ENCODE measurements around the gene PRPF38A. TPM values are rescaled to one million over a fixed set of nuclear protein-coding genes. Genes with fewer than 3 reads are reported as not detected.
A peak's percentile ranks its signal among the peaks of the same experiment; 100 is the strongest.

Gene PRPF38A
- total and polyA plus RNA-seq, 2 of the 4 experiments (the other 2 are of a cell fraction), result 19.0 to 23.5 TPM

- peak overlapping the region; percentile 96 for H3K9ac ChIP-seq (ENCODE audit: low read depth, low read length)
- dilution Hi-C loops (cut with HindIII; ENCODE audit: low sequenced_read_pairs, unreplicated experiment) (no loop called here), in situ Hi-C loops (cut with MboI; ENCODE audit: low sequenced_read_pairs) (loop anchor here (10.0 kb wide), 1 partner anchor 280 kb away; no protein-coding TSS in a partner anchor), intact Hi-C loops (cut with micrococcal nuclease) (loop anchor here (1.0 kb wide), 1 partner anchor 281 kb away; no protein-coding TSS in a partner anchor)
- peak overlapping the region; percentile 72 for H2AK5ac ChIP-seq (ENCODE audit: low read depth, low read length)
- H2AK9ac ChIP-seq (replicated peaks; ENCODE audit: low read depth, low read length, poor library complexity), result peak overlapping the region; percentile 77
- H4K20me1 ChIP-seq (ENCODE audit: insufficient read depth, low read length), result no peaks in the 10 kb centered on the region
- no peak overlapping the region for H2BK20ac ChIP-seq (ENCODE audit: low read depth, low read length)
- 0% methylated on average over 5 of the region's 8 CpGs; no CpG with 5 or more reads in 1 of the 2 experiments for WGBS, 2 experiments (ENCODE audit: extremely low coverage in 2 of 2, insufficient read length in 1 of 2)
- no TSS peak for BruUV-seq (replicated peaks)
- H2BK120ac ChIP-seq (ENCODE audit: low read depth, low read length), result no peak overlapping the region
- H2BK5ac ChIP-seq (ENCODE audit: low read depth, low read length, poor library complexity, severe bottlenecking), result peak overlapping the region; percentile 93
- peak overlapping the region; percentile 96 for H4K5ac ChIP-seq (ENCODE audit: low read depth, low read length)
- H4K91ac ChIP-seq (ENCODE audit: insufficient read depth, low read depth, low read length), result peak overlapping the region; percentile 91; the same call in 1 of the 2 replicates
- H3K4me1 ChIP-seq (ENCODE audit: control insufficient read depth, insufficient read depth, low read length), result no peaks in the 10 kb centered on the region
- H3K14ac ChIP-seq (replicated peaks; ENCODE audit: low read depth, low read length), result peak overlapping the region; percentile 65
- peak overlapping the region; percentile 86 to 100 for H4K8ac ChIP-seq (ENCODE audit: low read depth in 2 of 2, low read length in 2 of 2)
- no peaks in the 10 kb centered on the region for H3K27me3 ChIP-seq (ENCODE audit: control insufficient read depth, insufficient read depth, low read length)
- H3K9me3 ChIP-seq (ENCODE audit: control insufficient read depth, insufficient read depth, low read length), result no peaks in the 10 kb centered on the region
- no peak overlapping the region for H3K18ac ChIP-seq (ENCODE audit: low read depth, low read length)
- peaks cover 11 to 50% of the 10 kb centered on the region in 2 experiments; a peak in 3 of 4 replicates for H3K79me1 ChIP-seq (ENCODE audit: low read depth in 1 of 2, low read length in 2 of 2)
- H3K4ac ChIP-seq (ENCODE audit: low read depth, low read length), result peak overlapping the region; percentile 97
- H2BK15ac ChIP-seq (ENCODE audit: low read depth, low read length), result no peak overlapping the region
- peak overlapping the region; percentile 94 for H3K4me2 ChIP-seq (ENCODE audit: low read depth, low read length)
- ChIA-PET POLR2A (ENCODE audit: unreplicated experiment) (no interaction called here), CTCF (interaction anchor here (0.9 to 1.2 kb wide), 2 partner anchors 9 to 21 kb away, joined by 3 to 4 read pairs; no protein-coding TSS in a partner anchor)
- peak overlapping the region; percentile 67 for H3K23ac ChIP-seq (ENCODE audit: low read depth, low read length)
- H3K36me3 ChIP-seq (ENCODE audit: control insufficient read depth, insufficient read depth, low read length), result peaks cover 12% of the 10 kb centered on the region
- peak overlapping the region; percentile 98 for H2AFZ ChIP-seq (replicated peaks; ENCODE audit: low read length, poor library complexity)
- H3K4me3 ChIP-seq (ENCODE audit: insufficient read depth, low read depth, low read length), result peak overlapping the region; percentile 83
- no peak for TF ChIP-seq POLR2A (IDR thresholded peaks at IDR 0.05; ENCODE audit: low read depth, low read length)
- TF ChIP-seq NFE2L2 (IDR thresholded peaks at IDR 0.05; ENCODE audit: low read depth, low read length), result no peak
- TF ChIP-seq FOS (IDR thresholded peaks at IDR 0.05; ENCODE audit: low read depth, low read length), result no peak
- TF ChIP-seq CHD1 (IDR thresholded peaks at IDR 0.05; ENCODE audit: low read depth, low read length), result no peak
- TF ChIP-seq SMC3 (IDR thresholded peaks at IDR 0.05; ENCODE audit: low read depth, low read length), result no peak
- TF ChIP-seq, protein P1, sequence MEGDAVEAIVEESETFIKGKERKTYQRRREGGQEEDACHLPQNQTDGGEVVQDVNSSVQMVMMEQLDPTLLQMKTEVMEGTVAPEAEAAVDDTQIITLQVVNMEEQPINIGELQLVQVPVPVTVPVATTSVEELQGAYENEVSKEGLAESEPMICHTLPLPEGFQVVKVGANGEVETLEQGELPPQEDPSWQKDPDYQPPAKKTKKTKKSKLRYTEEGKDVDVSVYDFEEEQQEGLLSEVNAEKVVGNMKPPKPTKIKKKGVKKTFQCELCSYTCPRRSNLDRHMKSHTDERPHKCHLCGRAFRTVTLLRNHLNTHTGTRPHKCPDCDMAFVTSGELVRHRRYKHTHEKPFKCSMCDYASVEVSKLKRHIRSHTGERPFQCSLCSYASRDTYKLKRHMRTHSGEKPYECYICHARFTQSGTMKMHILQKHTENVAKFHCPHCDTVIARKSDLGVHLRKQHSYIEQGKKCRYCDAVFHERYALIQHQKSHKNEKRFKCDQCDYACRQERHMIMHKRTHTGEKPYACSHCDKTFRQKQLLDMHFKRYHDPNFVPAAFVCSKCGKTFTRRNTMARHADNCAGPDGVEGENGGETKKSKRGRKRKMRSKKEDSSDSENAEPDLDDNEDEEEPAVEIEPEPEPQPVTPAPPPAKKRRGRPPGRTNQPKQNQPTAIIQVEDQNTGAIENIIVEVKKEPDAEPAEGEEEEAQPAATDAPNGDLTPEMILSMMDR (conservative IDR thresholded peaks at IDR 0.05; ENCODE audit: low read depth, low read length), result no peak
- no peak for TF ChIP-seq BHLHE40 (IDR thresholded peaks at IDR 0.05; ENCODE audit: low read depth, low read length)
- TF ChIP-seq, protein P2, sequence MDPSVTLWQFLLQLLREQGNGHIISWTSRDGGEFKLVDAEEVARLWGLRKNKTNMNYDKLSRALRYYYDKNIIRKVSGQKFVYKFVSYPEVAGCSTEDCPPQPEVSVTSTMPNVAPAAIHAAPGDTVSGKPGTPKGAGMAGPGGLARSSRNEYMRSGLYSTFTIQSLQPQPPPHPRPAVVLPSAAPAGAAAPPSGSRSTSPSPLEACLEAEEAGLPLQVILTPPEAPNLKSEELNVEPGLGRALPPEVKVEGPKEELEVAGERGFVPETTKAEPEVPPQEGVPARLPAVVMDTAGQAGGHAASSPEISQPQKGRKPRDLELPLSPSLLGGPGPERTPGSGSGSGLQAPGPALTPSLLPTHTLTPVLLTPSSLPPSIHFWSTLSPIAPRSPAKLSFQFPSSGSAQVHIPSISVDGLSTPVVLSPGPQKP (IDR thresholded peaks at IDR 0.05; ENCODE audit: borderline replicate concordance, low read depth, low read length), result no peak
- TF ChIP-seq MAFK (IDR thresholded peaks at IDR 0.05; ENCODE audit: low read depth, low read length), result no peak
- H3K27ac ChIP-seq (ENCODE audit: insufficient read depth, low read length), result peak overlapping the region; percentile 82
- H3K9me1 ChIP-seq (ENCODE audit: insufficient read depth, low read length), result no peaks in the 10 kb centered on the region
- DNase-seq, result no peak
- no peak for ATAC-seq (ENCODE audit: low read depth)
- peak overlapping the region; percentile 95 for H3K56ac ChIP-seq (ENCODE audit: extremely low read depth, insufficient read depth, low read length)
Measured at GRCh38 chr1:52404975-52405338, 555 bp downstream of the PRPF38A start.
